A673 (cell line): Measurements from ENCODE around the gene ASTN1. TPM values are rescaled to one million over a fixed set of nuclear protein-coding genes. Genes with fewer than 3 reads are reported as not detected.
A peak's percentile ranks its signal among the peaks of the same experiment; 100 is the strongest.

Experiments
- BruUV-seq: library from RNA; stranded (reverse); fragments of 400-500 nt; replicated peaks from 2 replicates; lab custom pipeline; 2021; lab: Mats Ljungman, UMichigan
- CTCF ChIA-PET: fragments of 300-600 bp; sonication (Branson Sonifier 250); formaldehyde crosslinking; loops from one replicate; lab custom pipeline; 2022; ENCODE audit warnings: antibody characterized with exemption; lab: Charles Lee
- POLR2A ChIA-PET: fragments of 300-600 bp; sonication (Branson Sonifier 250); formaldehyde crosslinking; loops from one replicate; lab custom pipeline; 2022; ENCODE audit warnings: antibody characterized with exemption; ENCODE audit not compliant: low non-redundant PET; lab: Charles Lee
- DNase-seq: peaks from one replicate; pipeline ENCODE4 v3.0.0-alpha.2; 2015; ENCODE audit warnings: low spot score
- H3K27ac ChIP-seq: fragments of 200-600 bp; sonication (generic); 2 replicates; pipeline ENCODE4 v1.5.1; 2016; ENCODE audit warnings: mixed run types, low read depth, mild to moderate bottlenecking, mixed read lengths, antibody characterized with exemption, low read length; ENCODE audit not compliant: poor library complexity, severe bottlenecking
- H3K27me3 ChIP-seq: fragments of 200-600 bp; sonication (generic); replicated peaks from 2 replicates; pipeline ENCODE4 v1.6.1; 2017; ENCODE audit warnings: mixed run types, low read depth, mild to moderate bottlenecking, mixed read lengths, antibody characterized with exemption, low read length; ENCODE audit not compliant: insufficient read depth, poor library complexity
- H3K36me3 ChIP-seq: fragments of 200-600 bp; sonication (generic); 2 replicates; pipeline ENCODE4 v1.6.1; 2016; ENCODE audit warnings: mixed run types, mild to moderate bottlenecking, mixed read lengths, antibody characterized with exemption, low read length; ENCODE audit not compliant: insufficient read depth, poor library complexity, severe bottlenecking
- H3K4me1 ChIP-seq: fragments of 200-600 bp; sonication (generic); 2 replicates; pipeline ENCODE4 v1.6.1; 2017; ENCODE audit warnings: mixed run types, mild to moderate bottlenecking, mixed read lengths, antibody characterized with exemption, low read length; ENCODE audit not compliant: insufficient read depth, poor library complexity, severe bottlenecking
- H3K4me3 ChIP-seq: fragments of 200-600 bp; sonication (generic); 2 replicates; pipeline ENCODE4 v1.5.1; 2016; ENCODE audit warnings: low read depth, mixed run types, mild to moderate bottlenecking, mixed read lengths, low read length; ENCODE audit not compliant: poor library complexity, severe bottlenecking
- H3K9me3 ChIP-seq: fragments of 200-600 bp; sonication (generic); 2 replicates; pipeline ENCODE4 v1.6.1; 2016; ENCODE audit warnings: mixed run types, low read depth, mild to moderate bottlenecking, mixed read lengths, antibody characterized with exemption, low read length; ENCODE audit not compliant: poor library complexity, severe bottlenecking
- EZH2 ChIP-seq: fragments of 200-600 bp; sonication (generic); IDR thresholded peaks from 2 replicates; pipeline ENCODE4 v1.6.1; 2017; ENCODE audit warnings: borderline replicate concordance, low read depth, mild to moderate bottlenecking, mixed read lengths, antibody characterized with exemption, low read length; ENCODE audit not compliant: poor library complexity, severe bottlenecking
- intact Hi-C: fragments of 100-400 bp; cut with micrococcal nuclease; formaldehyde crosslinking; loops from one replicate; pipeline ENCODE4 v1.10.0; 2022; ENCODE audit not compliant: unreplicated experiment
- total RNA-seq: library from RNA; stranded (reverse); gene quantifications from 2 replicates; pipeline ENCODE4 v1.2.3, GENCODE V29; 2021
- TF ChIP-seq, protein P1 (sequence below): fragments of 300-800, 200-600 bp; sonication (generic); conservative IDR thresholded peaks from 2 replicates; pipeline ENCODE4 v1.5.1; 2017; ENCODE audit warnings: low read depth, mild to moderate bottlenecking, antibody characterized with exemption, low read length, moderate library complexity, mixed read lengths

Gene ASTN1
- total RNA-seq, 1 experiment from 2014 or later, result 0.41 TPM

DNA sequence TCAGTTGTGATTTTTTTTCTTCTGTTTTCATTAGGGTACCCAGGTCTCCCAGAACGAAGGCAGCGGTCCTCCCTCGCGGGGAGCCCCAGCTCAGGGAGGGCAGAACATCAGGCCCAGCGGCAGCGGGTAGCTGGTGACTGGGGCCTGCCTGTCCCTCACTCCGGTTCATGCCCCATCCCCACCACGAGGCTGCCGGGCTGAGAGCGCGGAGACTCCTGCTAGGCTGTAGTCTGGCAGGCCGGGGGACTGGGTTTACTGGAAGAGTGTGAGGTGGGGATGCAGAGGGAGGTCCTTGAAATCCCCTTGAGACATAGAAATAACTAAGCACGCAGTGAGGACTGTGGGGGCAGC lies 16.7 kb upstream of the ASTN1 start:
- Histone ChIP-seq H3K9me3 (peaks cover 4% of the 10 kb centered on the region), H3K36me3 (no peaks in the 10 kb centered on the region), H3K27me3 (peaks cover 6% of the 10 kb centered on the region), H3K4me1 (peaks cover 9% of the 10 kb centered on the region), H3K4me3 (peak overlapping the region; percentile 38), H3K27ac (no peak overlapping the region)
- ChIA-PET POLR2A (no interaction called here), CTCF (interaction anchor here (0.6 to 2.5 kb wide), 5 partner anchors 276 to 732 kb away, joined by 3 to 10 read pairs (median 3); no protein-coding TSS in a partner anchor)
- intact Hi-C loops, result loop anchor here (2.0 to 5.0 kb wide), 2 partner anchors 600 to 766 kb away; no protein-coding TSS in a partner anchor
- BruUV-seq, result no TSS peak
- TF ChIP-seq, protein P1, sequence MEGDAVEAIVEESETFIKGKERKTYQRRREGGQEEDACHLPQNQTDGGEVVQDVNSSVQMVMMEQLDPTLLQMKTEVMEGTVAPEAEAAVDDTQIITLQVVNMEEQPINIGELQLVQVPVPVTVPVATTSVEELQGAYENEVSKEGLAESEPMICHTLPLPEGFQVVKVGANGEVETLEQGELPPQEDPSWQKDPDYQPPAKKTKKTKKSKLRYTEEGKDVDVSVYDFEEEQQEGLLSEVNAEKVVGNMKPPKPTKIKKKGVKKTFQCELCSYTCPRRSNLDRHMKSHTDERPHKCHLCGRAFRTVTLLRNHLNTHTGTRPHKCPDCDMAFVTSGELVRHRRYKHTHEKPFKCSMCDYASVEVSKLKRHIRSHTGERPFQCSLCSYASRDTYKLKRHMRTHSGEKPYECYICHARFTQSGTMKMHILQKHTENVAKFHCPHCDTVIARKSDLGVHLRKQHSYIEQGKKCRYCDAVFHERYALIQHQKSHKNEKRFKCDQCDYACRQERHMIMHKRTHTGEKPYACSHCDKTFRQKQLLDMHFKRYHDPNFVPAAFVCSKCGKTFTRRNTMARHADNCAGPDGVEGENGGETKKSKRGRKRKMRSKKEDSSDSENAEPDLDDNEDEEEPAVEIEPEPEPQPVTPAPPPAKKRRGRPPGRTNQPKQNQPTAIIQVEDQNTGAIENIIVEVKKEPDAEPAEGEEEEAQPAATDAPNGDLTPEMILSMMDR, result no peak
- no peak for TF ChIP-seq EZH2
- DNase-seq, result no peak

DNA sequence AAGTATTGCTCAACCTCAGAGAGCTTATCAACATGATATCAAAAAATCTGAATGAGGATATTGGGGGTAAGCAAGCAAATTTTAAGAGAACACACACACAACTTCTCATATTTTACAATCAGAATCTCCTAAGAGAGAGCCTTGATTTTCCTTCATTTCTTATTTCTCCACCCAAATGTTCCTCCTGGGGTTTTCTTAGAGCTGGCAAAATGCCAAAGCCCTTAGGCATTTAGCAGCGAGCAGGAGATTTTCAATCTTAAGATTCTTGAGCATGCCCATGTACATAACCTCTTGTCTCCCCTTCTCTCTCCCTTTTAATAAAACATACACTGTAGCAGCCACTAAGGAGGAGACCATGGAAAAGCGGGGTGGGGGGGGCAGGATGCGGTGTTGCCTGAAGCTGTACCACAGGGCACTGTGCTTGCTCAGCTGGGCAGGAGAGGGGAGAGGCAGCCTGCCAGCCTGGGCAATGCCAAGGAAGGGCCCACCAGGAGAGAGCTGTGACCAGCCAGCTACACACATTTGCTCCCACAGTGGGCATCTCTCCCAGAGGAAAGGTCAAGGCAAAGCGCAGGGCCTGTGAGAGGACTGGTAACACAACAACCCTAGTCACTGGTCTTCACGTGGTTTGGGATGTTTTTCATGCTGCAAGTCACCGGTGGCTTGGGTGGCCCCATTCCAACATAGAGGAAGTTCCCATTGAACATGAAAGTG lies 10.6 kb upstream of the ASTN1 start:
- Histone ChIP-seq H3K4me3 (no peak overlapping the region), H3K36me3 (no peaks in the 10 kb centered on the region)

DNA sequence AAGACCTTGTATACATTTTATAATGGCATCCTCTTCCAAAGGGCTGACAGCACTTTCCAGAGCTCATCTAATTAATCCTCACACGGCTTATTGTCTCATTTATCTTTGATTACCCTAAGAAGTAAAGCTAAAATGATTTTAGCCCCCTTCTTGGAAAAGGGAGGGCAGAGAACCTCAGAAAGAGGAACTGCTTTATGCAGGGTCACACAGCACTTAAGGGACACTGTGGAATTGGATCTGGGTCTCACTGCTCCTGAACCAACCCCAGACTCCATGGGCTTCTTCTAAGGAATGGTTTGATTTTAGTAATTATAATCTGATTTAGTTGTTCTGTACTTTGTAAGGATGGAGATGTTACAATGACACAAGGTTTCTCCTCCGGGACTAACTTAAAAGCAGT lies 9.5 kb upstream of the ASTN1 start:
- BruUV-seq, result no TSS peak
- Histone ChIP-seq H3K27ac (no peak overlapping the region), H3K4me1 (peaks cover 4% of the 10 kb centered on the region), H3K9me3 (no peaks in the 10 kb centered on the region), H3K27me3 (peaks cover 40% of the 10 kb centered on the region), H3K4me3 (no peak overlapping the region), H3K36me3 (no peaks in the 10 kb centered on the region)
- POLR2A ChIA-PET, result no interaction called here
- intact Hi-C loops, result no loop called here
- CTCF ChIA-PET, result no interaction called here
- TF ChIP-seq, protein P1, result no peak
- TF ChIP-seq EZH2, result no peak
- no peak for DNase-seq

More for the DNA sequence above, 10.6 kb upstream of the ASTN1 start:
- ChIA-PET CTCF (no interaction called here), POLR2A (no interaction called here)
- H3K9me3 ChIP-seq, result no peaks in the 10 kb centered on the region
- peaks cover 29% of the 10 kb centered on the region for H3K27me3 ChIP-seq
- TF ChIP-seq, protein P1, result no peak
- TF ChIP-seq EZH2, result no peak
- intact Hi-C loops, result no loop called here
- H3K4me1 ChIP-seq, result peaks cover 4% of the 10 kb centered on the region
- peak; percentile 51 for DNase-seq
- no TSS peak for BruUV-seq
- H3K27ac ChIP-seq, result no peak overlapping the region
